Kidney (tissue), 14 donors: Measurements from ENCODE around the gene DYDC2. TPM values are rescaled to one million over a fixed set of nuclear protein-coding genes. Genes with fewer than 3 reads are reported as not detected.

Source experiments
- DNase-seq, 5 donors: peaks; one replicate each; pipeline ENCODE4 v3.0.0-alpha.2; 2013 to 2020
- FAIRE-seq: peaks from 2 replicates; lab custom pipeline; 2012; peaks lifted over from hg19 to GRCh38; lab: Jason Lieb, UNC
- H3K27ac ChIP-seq, 2 donors: one replicate each; pipeline ENCODE4 v1.7.0; 2013; ENCODE audit warnings: low read depth in 2 of 2, low read length in 2 of 2, inconsistent platforms in 1 of 2
- H3K27me3 ChIP-seq: one replicate; pipeline ENCODE4 v1.7.1; 2013; ENCODE audit warnings: low read length, inconsistent platforms; ENCODE audit not compliant: control insufficient read depth, insufficient read depth
- H3K36me3 ChIP-seq, 3 donors: one replicate each; pipeline versions ENCODE4 v1.7.0 to v1.7.1; 2013; ENCODE audit warnings: low read length in 3 of 3, control low read depth in 1 of 3, inconsistent platforms in 1 of 3; ENCODE audit not compliant: insufficient read depth in 3 of 3, control insufficient read depth in 2 of 3
- H3K4me1 ChIP-seq, 3 donors: one replicate each; pipeline versions ENCODE4 v1.7.0 to v1.7.1; 2013; ENCODE audit warnings: low read length in 3 of 3, inconsistent platforms in 1 of 3, low read depth in 1 of 3; ENCODE audit not compliant: control insufficient read depth in 2 of 3, insufficient read depth in 2 of 3
- H3K4me3 ChIP-seq, 3 donors: one replicate each; pipeline versions ENCODE4 v1.7.0 to v1.8.1; 2013; ENCODE audit warnings: low read length in 3 of 3, control low read depth in 1 of 3, inconsistent platforms in 1 of 3
- H3K9ac ChIP-seq, 3 donors: one replicate each; pipeline versions ENCODE4 v1.7.0 to v1.7.1; 2013; ENCODE audit warnings: low read length in 3 of 3, control low read depth in 1 of 3, inconsistent platforms in 1 of 3
- H3K9me3 ChIP-seq, 3 donors: one replicate each; pipeline versions ENCODE4 v1.7.0 to v1.7.1; 2013; ENCODE audit warnings: low read length in 3 of 3, control low read depth in 1 of 3, inconsistent platforms in 1 of 3; ENCODE audit not compliant: control insufficient read depth in 2 of 3, insufficient read depth in 1 of 3
- CTCF ChIP-seq: IDR thresholded peaks from 3 replicates; pipeline ENCODE4 v1.5.1; 2012; ENCODE audit warnings: mild to moderate bottlenecking, moderate library complexity, borderline replicate concordance; ENCODE audit not compliant: insufficient read depth; ENCODE audit errors: extremely low read depth
- intact Hi-C: fragments of 100-400 bp; cut with DNase I; formaldehyde crosslinking; loops from one replicate; pipeline ENCODE4 v1.11.1; 2022
- polyA plus RNA-seq: library from polyadenylated mRNA; stranded (reverse); fragments of 350-450 nt; fragmentation: Illumina TruSeq; extraction: RNeasy Lipid Tissue Mini Kit (QIAGEN cat#74804); gene quantifications from one replicate; pipeline ENCODE4 v1.2.3, GENCODE V29; 2014; ENCODE audit warnings: low read depth, low replicate concordance; ENCODE audit not compliant: insufficient read depth
- total RNA-seq: library from RNA; stranded (reverse); fragmentation: NEBNext Ultra II Directional; extraction: Animal tissue kit (Norgen Biotek cat#: 25700); gene quantifications from one replicate; pipeline ENCODE4 v1.2.1, GENCODE V29; 2021
- donor health status: control.
- donor health status: control.
- donor health status: control.
- donor health status: control.
- donor health status: control.
- donor health status: DM: yes; HTN: yes; CAD: no.
- donor health status: Normal renal cell carcinoma (clear cell type).

Gene DYDC2
- total and polyA plus RNA-seq, 2 donors from 2014 or later, result 0.22 to 0.57 TPM

GRCh38 chr10:80321183-80321582 is 35.4 kb upstream of the DYDC2 start:
- Histone ChIP-seq H3K9ac (no peak overlapping the region), H3K4me3 (no peak overlapping the region), H3K27me3 (no peaks in the 10 kb centered on the region), H3K9me3 (no peaks in the 10 kb centered on the region), H3K36me3 (no peaks in the 10 kb centered on the region), H3K27ac (no peak overlapping the region), H3K4me1 (no peaks in the 10 kb centered on the region)
- FAIRE-seq (no peak), DNase-seq (no peak)
- intact Hi-C loops, result no loop called here
- TF ChIP-seq CTCF, result no peak

- FAIRE-seq (no peak), DNase-seq (no peak)
- H3K36me3 ChIP-seq, result no peaks in the 10 kb centered on the region
- intact Hi-C loops, result no loop called here
- H3K4me3 ChIP-seq, result no peak overlapping the region
- no peak overlapping the region for H3K27ac ChIP-seq
- no peak for TF ChIP-seq CTCF
- H3K27me3 ChIP-seq, result no peaks in the 10 kb centered on the region
- no peaks in the 10 kb centered on the region for H3K4me1 ChIP-seq
- H3K9ac ChIP-seq, result no peak overlapping the region
- no peaks in the 10 kb centered on the region for H3K9me3 ChIP-seq
Observed at GRCh38 chr10:80322158-80322557, 34.4 kb upstream of the DYDC2 start.

- H3K36me3 ChIP-seq, result no peaks in the 10 kb centered on the region
- FAIRE-seq, result no peak
- no peaks in the 10 kb centered on the region for H3K4me1 ChIP-seq
- H3K27ac ChIP-seq, result no peak overlapping the region
- H3K9ac ChIP-seq, result no peak overlapping the region
- no peak for DNase-seq
- TF ChIP-seq CTCF, result no peak
- no peaks in the 10 kb centered on the region for H3K27me3 ChIP-seq
- H3K9me3 ChIP-seq, result no peaks in the 10 kb centered on the region
- intact Hi-C loops, result no loop called here
- no peak overlapping the region for H3K4me3 ChIP-seq
Observed at GRCh38 chr10:80322711-80323110, 33.9 kb upstream of the DYDC2 start.

GRCh38 chr10:80323311-80323710 is 33.3 kb upstream of the DYDC2 start:
- TF ChIP-seq CTCF, result no peak
- no peaks in the 10 kb centered on the region for H3K9me3 ChIP-seq
- H3K9ac ChIP-seq, result no peak overlapping the region
- H3K4me3 ChIP-seq, result no peak overlapping the region
- intact Hi-C loops, result no loop called here
- DNase-seq, result no peak
- H3K36me3 ChIP-seq, result no peaks in the 10 kb centered on the region
- no peaks in the 10 kb centered on the region for H3K27me3 ChIP-seq
- no peak overlapping the region for H3K27ac ChIP-seq
- H3K4me1 ChIP-seq, result no peaks in the 10 kb centered on the region
- FAIRE-seq, result no peak
